GM12874 (cell line): ENCODE measurements around the gene PKP3.

Source experiments
- CTCF ChIP-seq: IDR thresholded peaks from 2 replicates; pipeline ENCODE4 v1.5.1; 2011; ENCODE audit warnings: low read depth, mild to moderate bottlenecking, control low read depth, low read length, moderate library complexity; ENCODE audit not compliant: insufficient read depth

The PKP3 gene

GRCh38 chr11:373716-374551 is 20.1 kb upstream of the PKP3 start:
- TF ChIP-seq CTCF, result no peak

GRCh38 chr11:375065-376025 is 18.7 kb upstream of the PKP3 start:
- TF ChIP-seq CTCF, result no peak

GRCh38 chr11:376531-377173 is 17.4 kb upstream of the PKP3 start:
- TF ChIP-seq CTCF, result no peak

GRCh38 chr11:377174-377865 is 16.7 kb upstream of the PKP3 start:
- TF ChIP-seq CTCF, result no peak

GRCh38 chr11:377883-378500 is 16.0 kb upstream of the PKP3 start:
- TF ChIP-seq CTCF, result no peak

GRCh38 chr11:379205-380094 is 14.6 kb upstream of the PKP3 start:
- no peak for TF ChIP-seq CTCF
